ENCODE results near the gene FNBP1. TPM values are rescaled to one million over a fixed set of nuclear protein-coding genes. Genes with fewer than 3 reads are reported as not detected.

Gene FNBP1
- total and polyA plus RNA-seq, 2 donors (not counting 1 experiment from before 2014, with no cell fraction given): 42.9 to 318 TPM

- DNase-seq (no peak), ATAC-seq (ENCODE audit: low read depth) (no peak)
- Histone ChIP-seq H3K4me3 (ENCODE audit: control extremely low read depth in 1 of 5, extremely low read depth in 1 of 5, insufficient read depth in 1 of 5, low read depth in 2 of 5, low read length in 4 of 5) (no peak overlapping the region), H2AFZ (ENCODE audit: insufficient read depth, low read depth, low read length, poor library complexity, severe bottlenecking) (no peak overlapping the region), H3K9me3 (ENCODE audit: control extremely low read depth in 1 of 3, control insufficient read depth in 2 of 3, insufficient read depth in 1 of 3, low read length in 2 of 3) (no peaks in the 10 kb centered on the region), H3K36me3 (replicated peaks in 1 of 2; ENCODE audit: control extremely low read depth in 1 of 2, control insufficient read depth in 1 of 2, extremely low read depth in 1 of 2, insufficient read depth in 2 of 2, low read length in 1 of 2) (peaks cover 0 to 14% of the 10 kb centered on the region in 2 experiments), H3K9ac (ENCODE audit: low read length) (no peak overlapping the region), H3K4me2 (replicated peaks; ENCODE audit: low read depth, low read length, poor library complexity, severe bottlenecking) (peak overlapping the region; percentile 32), H4K20me1 (ENCODE audit: control insufficient read depth, insufficient read depth, low read length, poor library complexity, severe bottlenecking) (no peaks in the 10 kb centered on the region), H3K79me2 (ENCODE audit: control insufficient read depth, insufficient read depth, low read length) (peaks cover 100% of the 10 kb centered on the region), H3K27me3 (replicated peaks in 1 of 4; ENCODE audit: control extremely low read depth in 1 of 4, control insufficient read depth in 3 of 4, insufficient read depth in 4 of 4, low read length in 3 of 4) (no peaks in the 10 kb centered on the region), H3K27ac (ENCODE audit: low read length in 2 of 2) (peak overlapping the region; percentile 51 to 96), H3K4me1 (ENCODE audit: control insufficient read depth in 2 of 2, insufficient read depth in 2 of 2, low read length in 2 of 2) (peaks cover 56 to 67% of the 10 kb centered on the region in 2 donors)
- intact Hi-C loops (cut with micrococcal nuclease): no loop called here
- WGBS (ENCODE audit: insufficient coverage): 69% methylated on average over 5 of the region's 8 CpGs
- peak overlapping the region; percentile 49 for H3K4me3 Mint-ChIP-seq
- TF ChIP-seq EZH2 (IDR thresholded peaks at IDR 0.05; ENCODE audit: borderline replicate concordance, insufficient read depth, low read depth, low read length, poor library complexity, severe bottlenecking): no peak
- TF ChIP-seq, protein P1, sequence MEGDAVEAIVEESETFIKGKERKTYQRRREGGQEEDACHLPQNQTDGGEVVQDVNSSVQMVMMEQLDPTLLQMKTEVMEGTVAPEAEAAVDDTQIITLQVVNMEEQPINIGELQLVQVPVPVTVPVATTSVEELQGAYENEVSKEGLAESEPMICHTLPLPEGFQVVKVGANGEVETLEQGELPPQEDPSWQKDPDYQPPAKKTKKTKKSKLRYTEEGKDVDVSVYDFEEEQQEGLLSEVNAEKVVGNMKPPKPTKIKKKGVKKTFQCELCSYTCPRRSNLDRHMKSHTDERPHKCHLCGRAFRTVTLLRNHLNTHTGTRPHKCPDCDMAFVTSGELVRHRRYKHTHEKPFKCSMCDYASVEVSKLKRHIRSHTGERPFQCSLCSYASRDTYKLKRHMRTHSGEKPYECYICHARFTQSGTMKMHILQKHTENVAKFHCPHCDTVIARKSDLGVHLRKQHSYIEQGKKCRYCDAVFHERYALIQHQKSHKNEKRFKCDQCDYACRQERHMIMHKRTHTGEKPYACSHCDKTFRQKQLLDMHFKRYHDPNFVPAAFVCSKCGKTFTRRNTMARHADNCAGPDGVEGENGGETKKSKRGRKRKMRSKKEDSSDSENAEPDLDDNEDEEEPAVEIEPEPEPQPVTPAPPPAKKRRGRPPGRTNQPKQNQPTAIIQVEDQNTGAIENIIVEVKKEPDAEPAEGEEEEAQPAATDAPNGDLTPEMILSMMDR (IDR thresholded peaks at IDR 0.05): no peak
- no peaks in the 10 kb centered on the region for H3K9me3 Mint-ChIP-seq (ENCODE audit: insufficient read depth)
- peaks cover 65% of the 10 kb centered on the region for H3K4me1 Mint-ChIP-seq
- H3K27ac Mint-ChIP-seq: peak overlapping the region; percentile 89
- ChIA-PET POLR2A (interaction anchor here (2.8 kb wide), 1 partner anchor 19 kb away, joined by 14 read pairs; no protein-coding TSS in a partner anchor), CTCF (interaction anchor here (1.4 to 2.6 kb wide), 2 partner anchors 12 to 41 kb away, joined by 4 to 12 read pairs; no protein-coding TSS in a partner anchor)
- no peaks in the 10 kb centered on the region for H3K27me3 Mint-ChIP-seq
Measured at GRCh38 chr9:130003943-130004552, 38.9 kb downstream of the FNBP1 start.

- H3K27me3 ChIP-seq (replicated peaks in 1 of 4; ENCODE audit: control extremely low read depth in 1 of 4, control insufficient read depth in 3 of 4, insufficient read depth in 4 of 4, low read length in 3 of 4): no peaks in the 10 kb centered on the region
- CTCF ChIA-PET: no interaction called here
- H3K36me3 ChIP-seq (replicated peaks in 1 of 2; ENCODE audit: control extremely low read depth in 1 of 2, control insufficient read depth in 1 of 2, extremely low read depth in 1 of 2, insufficient read depth in 2 of 2, low read length in 1 of 2): peaks cover 0 to 14% of the 10 kb centered on the region in 2 experiments
- H3K4me2 ChIP-seq (replicated peaks; ENCODE audit: low read depth, low read length, poor library complexity, severe bottlenecking): peak overlapping the region; percentile 1
- peak overlapping the region; percentile 50 for H3K4me3 Mint-ChIP-seq
- peak overlapping the region in 1 of 2 donors; percentile 96 for H3K27ac ChIP-seq (ENCODE audit: low read length in 2 of 2)
- H2AFZ ChIP-seq (ENCODE audit: insufficient read depth, low read depth, low read length, poor library complexity, severe bottlenecking): no peak overlapping the region
- peaks cover 62% of the 10 kb centered on the region for H3K4me1 Mint-ChIP-seq
- WGBS (ENCODE audit: insufficient coverage): 93% methylated on average over 5 of the region's 5 CpGs
- no peak for TF ChIP-seq EZH2 (IDR thresholded peaks at IDR 0.05; ENCODE audit: borderline replicate concordance, insufficient read depth, low read depth, low read length, poor library complexity, severe bottlenecking)
- TF ChIP-seq, protein P1 (IDR thresholded peaks at IDR 0.05): no peak
- H3K27me3 Mint-ChIP-seq: no peaks in the 10 kb centered on the region
- H4K20me1 ChIP-seq (ENCODE audit: control insufficient read depth, insufficient read depth, low read length, poor library complexity, severe bottlenecking): no peaks in the 10 kb centered on the region
- peak overlapping the region; percentile 89 for H3K27ac Mint-ChIP-seq
- H3K9me3 Mint-ChIP-seq (ENCODE audit: insufficient read depth): no peaks in the 10 kb centered on the region
- no peak overlapping the region for H3K4me3 ChIP-seq (ENCODE audit: control extremely low read depth in 1 of 5, extremely low read depth in 1 of 5, insufficient read depth in 1 of 5, low read depth in 2 of 5, low read length in 4 of 5)
- POLR2A ChIA-PET: interaction anchor here (0.6 kb wide), 1 partner anchor 28 kb away, joined by 3 read pairs; no protein-coding TSS in a partner anchor
- H3K9ac ChIP-seq (ENCODE audit: low read length): no peak overlapping the region
- intact Hi-C loops (cut with micrococcal nuclease): no loop called here
- DNase-seq (no peak), ATAC-seq (ENCODE audit: low read depth) (no peak)
- peaks cover 54 to 56% of the 10 kb centered on the region in 2 donors for H3K4me1 ChIP-seq (ENCODE audit: control insufficient read depth in 2 of 2, insufficient read depth in 2 of 2, low read length in 2 of 2)
- H3K79me2 ChIP-seq (ENCODE audit: control insufficient read depth, insufficient read depth, low read length): peaks cover 100% of the 10 kb centered on the region
- no peaks in the 10 kb centered on the region for H3K9me3 ChIP-seq (ENCODE audit: control extremely low read depth in 1 of 3, control insufficient read depth in 2 of 3, insufficient read depth in 1 of 3, low read length in 2 of 3)
Measured at GRCh38 chr9:130002320-130002719, 40.7 kb downstream of the FNBP1 start.

Data from B cell (primary cell).